Upper lobe of left lung (tissue), 6 donors: ENCODE data around the gene HOXC6. TPM values are rescaled to one million over a fixed set of nuclear protein-coding genes. Genes with fewer than 3 reads are reported as not detected.

Source experiments
- ATAC-seq, 2 donors: fragments of 200-7000 bp; cut with Tn5 transposase; one replicate each; pipeline ENCODE4 v1.9.1; 2022; ENCODE audit warnings: mild to moderate bottlenecking in 2 of 2, moderate library complexity in 2 of 2; ENCODE audit not compliant: low FRiP score in 2 of 2
- DNase-seq, 2 donors: peaks; one replicate each; pipeline ENCODE4 v3.0.0-alpha.2; 2019 to 2020
- H3K27ac ChIP-seq, 4 donors: fragments of 200-600 bp; sonication (generic); one replicate each; pipeline ENCODE4 v1.5.1; 2016 to 2019
- H3K27me3 ChIP-seq, 4 donors: fragments of 200-600 bp; sonication (generic); one replicate each; pipeline ENCODE4 v1.5.1; 2017 to 2019
- H3K36me3 ChIP-seq, 4 donors: fragments of 200-600 bp; sonication (generic); one replicate each; pipeline ENCODE4 v1.5.1; 2016 to 2019
- H3K4me1 ChIP-seq, 4 donors: fragments of 200-600 bp; sonication (generic); one replicate each; pipeline ENCODE4 v1.5.1; 2018 to 2019
- H3K4me3 ChIP-seq, 4 donors: fragments of 200-600 bp; sonication (generic); one replicate each; pipeline ENCODE4 v1.5.1; 2017 to 2019; ENCODE audit warnings: mild to moderate bottlenecking in 2 of 4, moderate library complexity in 1 of 4
- H3K9me3 ChIP-seq, 4 donors: fragments of 200-600 bp; sonication (generic); one replicate each; pipeline ENCODE4 v1.5.1; 2018 to 2019
- CTCF ChIP-seq, 6 experiments: fragments of 450-650 bp in 4 of 6; fragments of 200-600 bp in 2 of 6; sonication (generic) in 2 of 6; IDR thresholded peaks; one replicate each; pipeline ENCODE4 v1.5.1; 2016 to 2019; ENCODE audit warnings: antibody characterized with exemption in 6 of 6
- EP300 ChIP-seq, 4 donors: sonication (generic); formaldehyde crosslinking; IDR thresholded peaks; one replicate each; pipeline ENCODE4 v1.5.1; 2017; ENCODE audit warnings: antibody characterized with exemption in 4 of 4, control low read depth in 2 of 4
- POLR2A ChIP-seq, 4 donors: fragments of 450-650 bp; IDR thresholded peaks; one replicate each; pipeline ENCODE4 v1.5.1; 2016 to 2017; ENCODE audit warnings: antibody characterized with exemption in 4 of 4, mild to moderate bottlenecking in 2 of 4
- POLR2AphosphoS5 ChIP-seq, 2 donors: sonication (generic); formaldehyde crosslinking; IDR thresholded peaks; one replicate each; pipeline ENCODE4 v1.5.1; 2017; ENCODE audit warnings: antibody characterized with exemption in 2 of 2
- WGBS, 2 donors: methylation state at CpG; one replicate each; pipeline ENCODE4 v1.1.5; 2017 to 2018; 5-methylcytosine and 5-hydroxymethylcytosine counted together
- total RNA-seq, 6 donors: library from RNA; depleted of rRNA in 4 of 6; stranded (reverse); fragments of >200 nt in 4 of 6; gene quantifications; one replicate each; pipeline versions ENCODE4 v1.1.0 to v1.2.1, GENCODE V29; 2016 to 2021
- donor health status: DM: no; HTN: no; CAD: no; lungs with moderate emphysema.
- donor health status: DM: no; HTN: yes; CAD: no; lungs with severe emphysema.

The HOXC6 gene
- total RNA-seq, 6 donors from 2014 or later, result 0.40 to 0.92 TPM; not detected in 4

- 12 to 20% methylated on average over 4 of the region's 4 CpGs for WGBS, 2 donors
- peaks cover 0 to 91% (median 52%) of the 10 kb centered on the region in 4 donors for H3K27me3 ChIP-seq
- peaks cover 19 to 35% (median 30%) of the 10 kb centered on the region in 4 donors for H3K4me1 ChIP-seq
- ATAC-seq (no peak), DNase-seq (no peak)
- H3K27ac ChIP-seq, result no peak overlapping the region
- H3K36me3 ChIP-seq, result no peaks in the 10 kb centered on the region
- TF ChIP-seq EP300 (IDR thresholded peaks at IDR 0.05) (no peak), POLR2AphosphoS5 (IDR thresholded peaks at IDR 0.05) (no peak), CTCF (IDR thresholded peaks at IDR 0.05) (no peak), POLR2A (IDR thresholded peaks at IDR 0.05) (no peak)
- no peak overlapping the region for H3K4me3 ChIP-seq
- H3K9me3 ChIP-seq, result no peaks in the 10 kb centered on the region
These were observed 40.4 kb upstream of the HOXC6 start for GRCh38 chr12:53987787-53988230.

- no peak for DNase-seq
- WGBS, 2 donors, result 3 to 7% methylated on average over 5 of the region's 5 CpGs
- peaks cover 0 to 90% (median 51%) of the 10 kb centered on the region in 4 donors for H3K27me3 ChIP-seq
- H3K9me3 ChIP-seq, result no peaks in the 10 kb centered on the region
- no peak for TF ChIP-seq POLR2A (IDR thresholded peaks at IDR 0.05)
- TF ChIP-seq CTCF (IDR thresholded peaks at IDR 0.05), result no peak
- TF ChIP-seq POLR2AphosphoS5 (IDR thresholded peaks at IDR 0.05), result no peak
- TF ChIP-seq EP300 (IDR thresholded peaks at IDR 0.05), result no peak
- H3K27ac ChIP-seq, result no peak overlapping the region
- no peaks in the 10 kb centered on the region for H3K36me3 ChIP-seq
- ATAC-seq, result no peak
- no peak overlapping the region for H3K4me3 ChIP-seq
- H3K4me1 ChIP-seq, result peaks cover 19 to 29% (median 28%) of the 10 kb centered on the region in 4 donors
These were observed 39.6 kb upstream of the HOXC6 start for GRCh38 chr12:53988541-53989226.

- Histone ChIP-seq H3K4me3 (no peak overlapping the region), H3K27me3 (peaks cover 0 to 91% (median 50%) of the 10 kb centered on the region in 4 donors)
- DNase-seq, result no peak
These were observed 38.8 kb upstream of the HOXC6 start for GRCh38 chr12:53989227-53990113.

More at GRCh38 chr12:53989227-53990113, 38.8 kb upstream of the HOXC6 start:
- WGBS, 2 donors, result 5% methylated on average over 28 of the region's 28 CpGs
- TF ChIP-seq POLR2A (IDR thresholded peaks at IDR 0.05), result no peak
- TF ChIP-seq CTCF (IDR thresholded peaks at IDR 0.05), result peak in 1 of 6 experiments; percentile 21
- TF ChIP-seq EP300 (IDR thresholded peaks at IDR 0.05), result no peak
- Histone ChIP-seq H3K4me1 (peaks cover 21 to 29% (median 26%) of the 10 kb centered on the region in 4 donors), H3K9me3 (no peaks in the 10 kb centered on the region), H3K27ac (no peak overlapping the region), H3K36me3 (no peaks in the 10 kb centered on the region)
- no peak for ATAC-seq
